Subcutaneous adipose tissue (tissue), 4 donors: ENCODE data around the gene SORCS3. TPM values are rescaled to one million over a fixed set of nuclear protein-coding genes. Genes with fewer than 3 reads are reported as not detected.

Source experiments
- total RNA-seq, 4 donors: library from RNA; depleted of rRNA; stranded (reverse); fragments of >200 nt; gene quantifications; one replicate each; pipeline ENCODE4 v1.1.0, GENCODE V29; 2016
- TF ChIP-seq, protein P1 (sequence below): fragments of 450-650 bp; IDR thresholded peaks from one replicate; pipeline ENCODE4 v1.5.1; 2016; ENCODE audit warnings: low read depth, mild to moderate bottlenecking, control low read depth, antibody characterized with exemption, moderate library complexity

Gene SORCS3
- total RNA-seq, 4 donors from 2014 or later, result not detected

DNA sequence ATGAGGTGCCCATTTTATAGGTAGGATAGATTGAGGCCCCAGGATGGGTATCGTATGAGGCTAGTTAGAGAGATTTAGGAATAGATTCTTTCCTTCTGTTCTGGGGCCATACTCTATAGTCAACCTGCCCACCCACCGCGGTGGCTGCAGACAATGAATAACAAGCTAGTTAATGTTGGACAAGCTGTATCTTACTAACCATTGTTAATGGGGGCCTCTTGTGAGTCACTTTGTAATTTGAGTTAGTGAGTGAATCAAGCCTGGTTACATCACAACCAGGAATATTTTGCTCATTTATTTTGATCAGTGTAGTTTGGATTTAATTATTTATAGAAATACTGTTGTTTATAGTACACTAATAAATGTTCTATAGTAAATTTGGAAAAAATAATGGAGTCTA is 7.3 kb downstream of the SORCS3 start:
- TF ChIP-seq, protein P1, sequence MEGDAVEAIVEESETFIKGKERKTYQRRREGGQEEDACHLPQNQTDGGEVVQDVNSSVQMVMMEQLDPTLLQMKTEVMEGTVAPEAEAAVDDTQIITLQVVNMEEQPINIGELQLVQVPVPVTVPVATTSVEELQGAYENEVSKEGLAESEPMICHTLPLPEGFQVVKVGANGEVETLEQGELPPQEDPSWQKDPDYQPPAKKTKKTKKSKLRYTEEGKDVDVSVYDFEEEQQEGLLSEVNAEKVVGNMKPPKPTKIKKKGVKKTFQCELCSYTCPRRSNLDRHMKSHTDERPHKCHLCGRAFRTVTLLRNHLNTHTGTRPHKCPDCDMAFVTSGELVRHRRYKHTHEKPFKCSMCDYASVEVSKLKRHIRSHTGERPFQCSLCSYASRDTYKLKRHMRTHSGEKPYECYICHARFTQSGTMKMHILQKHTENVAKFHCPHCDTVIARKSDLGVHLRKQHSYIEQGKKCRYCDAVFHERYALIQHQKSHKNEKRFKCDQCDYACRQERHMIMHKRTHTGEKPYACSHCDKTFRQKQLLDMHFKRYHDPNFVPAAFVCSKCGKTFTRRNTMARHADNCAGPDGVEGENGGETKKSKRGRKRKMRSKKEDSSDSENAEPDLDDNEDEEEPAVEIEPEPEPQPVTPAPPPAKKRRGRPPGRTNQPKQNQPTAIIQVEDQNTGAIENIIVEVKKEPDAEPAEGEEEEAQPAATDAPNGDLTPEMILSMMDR, result no peak

DNA sequence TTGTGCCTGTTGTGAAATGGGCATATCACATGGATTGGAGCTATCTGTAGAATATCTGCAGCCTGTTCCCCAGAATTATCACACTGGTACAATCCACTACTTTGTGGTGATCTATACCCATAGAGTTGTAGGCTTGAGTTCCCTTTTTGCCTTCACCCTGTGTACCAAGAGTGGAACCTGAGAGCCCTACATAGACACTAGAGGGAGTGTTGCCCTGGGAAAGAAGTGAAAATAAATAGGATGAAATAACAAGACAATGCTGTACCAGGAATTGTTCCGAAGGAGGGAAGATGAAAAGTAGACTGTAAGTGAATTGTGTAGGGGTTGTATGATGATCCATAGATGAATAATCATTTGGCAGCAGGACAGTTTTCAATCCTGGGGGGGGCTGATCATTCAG is 9.0 kb downstream of the SORCS3 start:
- TF ChIP-seq, protein P1, result no peak

DNA sequence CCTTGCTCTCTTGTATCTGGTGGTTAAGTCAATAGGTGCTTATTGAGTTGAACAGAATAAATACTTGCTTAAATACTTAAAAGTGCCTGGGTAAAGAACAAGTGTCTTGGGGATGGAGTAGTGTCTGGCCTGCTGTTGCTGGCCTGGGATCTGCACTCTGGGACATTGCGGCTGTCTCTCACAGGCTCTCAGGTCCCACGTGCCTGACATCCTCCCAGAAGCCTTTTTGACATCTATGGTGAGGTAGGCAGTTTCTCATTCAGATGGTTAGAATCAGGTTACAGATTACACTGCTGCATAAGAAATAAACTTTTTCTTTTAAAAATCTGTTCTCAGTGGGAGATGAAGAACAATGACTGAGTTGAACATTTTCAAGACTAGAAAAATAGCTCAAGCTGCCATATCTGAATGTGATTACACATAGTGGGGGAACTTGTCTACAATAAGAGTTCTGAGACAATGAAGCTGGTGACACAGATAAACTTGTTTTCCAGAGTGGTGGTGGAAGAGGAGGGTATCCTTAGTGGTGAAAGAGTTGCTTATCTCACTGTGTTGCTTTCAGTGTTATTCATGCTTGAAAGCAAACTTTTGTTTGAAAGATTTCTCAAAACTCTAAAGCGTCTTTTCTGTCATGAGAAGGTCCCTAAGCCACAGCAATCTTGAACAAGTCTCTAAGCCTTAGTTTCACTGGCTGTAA is 9.7 kb downstream of the SORCS3 start:
- TF ChIP-seq, protein P1, result no peak

DNA sequence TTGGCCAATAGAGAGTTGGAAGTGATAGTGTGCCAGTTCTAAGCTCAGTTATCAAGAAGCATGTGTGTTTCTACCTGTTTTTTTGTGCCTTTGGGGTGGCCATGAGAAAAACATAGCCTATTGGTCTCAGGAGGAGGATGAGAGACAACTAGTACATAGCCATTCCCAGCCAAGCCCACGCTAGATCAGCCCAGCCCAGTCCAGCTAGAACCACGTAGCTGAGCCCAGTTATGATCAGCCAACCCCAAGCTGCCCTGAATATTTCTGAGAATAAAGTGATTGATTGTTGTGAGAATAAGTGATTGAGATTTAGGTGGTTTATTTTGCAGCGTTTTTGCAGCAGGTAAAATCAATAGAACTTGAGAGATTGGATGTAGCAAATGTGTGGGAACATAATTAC is 15.9 kb downstream of the SORCS3 start:
- TF ChIP-seq, protein P1, result no peak

DNA sequence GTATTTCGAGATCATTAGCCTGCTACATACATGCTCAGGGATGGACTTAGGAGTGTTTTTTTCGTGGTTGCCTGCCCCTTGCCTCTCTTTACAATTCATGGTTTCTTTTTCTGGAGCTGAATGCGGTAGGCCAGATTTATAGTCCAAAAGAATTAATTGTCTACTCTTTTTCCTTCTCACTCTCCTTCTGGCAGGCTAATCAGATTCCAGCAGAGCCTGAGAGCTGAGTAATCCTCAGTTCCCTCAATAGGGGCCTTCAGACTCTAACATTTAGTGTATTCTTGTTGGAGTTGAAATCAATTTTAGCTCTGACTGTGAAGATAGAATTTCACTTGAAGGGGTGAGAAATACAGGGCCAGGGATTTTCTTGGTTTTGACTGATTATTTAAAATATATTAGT is 16.4 kb downstream of the SORCS3 start:
- TF ChIP-seq, protein P1, result no peak

DNA sequence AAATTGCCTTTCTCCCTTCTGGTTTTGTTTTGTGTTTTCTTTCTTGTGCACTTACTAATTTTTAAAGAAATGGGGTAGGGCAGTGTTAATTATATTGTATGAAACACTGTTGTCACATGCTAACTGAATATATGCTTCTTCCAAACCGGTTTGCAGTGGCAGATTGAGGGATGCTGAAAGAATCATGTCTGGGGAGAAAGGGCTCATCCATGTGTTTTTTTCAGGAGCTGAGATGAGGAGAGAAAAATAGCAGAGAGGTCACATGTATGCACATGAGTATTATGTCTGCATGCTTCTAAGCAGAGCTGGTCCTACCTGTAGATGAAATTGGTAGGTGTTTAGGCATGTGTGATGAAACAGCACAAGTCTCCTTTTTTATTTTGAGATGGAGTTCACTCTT is 17.0 kb downstream of the SORCS3 start:
- TF ChIP-seq, protein P1, result no peak

DNA sequence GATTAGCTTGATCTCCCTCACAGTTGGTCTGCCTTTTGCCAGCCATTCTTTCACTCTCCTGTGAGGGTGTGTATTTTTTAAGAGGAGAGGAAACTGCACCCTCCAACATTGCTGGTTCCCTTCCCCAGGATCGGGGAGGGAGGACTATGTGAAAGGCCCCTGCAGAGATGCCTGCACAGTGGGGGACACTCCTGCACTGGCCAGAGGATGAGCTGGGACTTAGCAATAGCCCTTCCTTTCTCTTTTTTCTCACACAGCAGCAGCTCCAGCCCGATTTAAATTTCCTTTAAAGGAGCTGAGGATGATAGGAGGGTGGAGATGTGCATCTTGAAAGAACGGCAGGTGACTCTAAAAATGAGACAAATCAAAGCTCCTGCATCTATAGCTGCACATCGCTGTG is 18.7 kb downstream of the SORCS3 start:
- TF ChIP-seq, protein P1, result no peak
